Right lobe of liver (tissue), 6 donors: Measurements from ENCODE around the gene NNMT. TPM values are rescaled to one million over a fixed set of nuclear protein-coding genes. Genes with fewer than 3 reads are reported as not detected.
A peak's percentile ranks its signal among the peaks of the same experiment; 100 is the strongest.

Source experiments
- ATAC-seq, 4 donors: fragments of 200-7000 bp; cut with Tn5 transposase; one replicate each; pipeline ENCODE4 v1.9.1; 2020; ENCODE audit warnings: mild to moderate bottlenecking in 4 of 4, moderate library complexity in 4 of 4
- DNase-seq, 3 donors: peaks; one replicate each; pipeline ENCODE4 v3.0.0-alpha.2; 2020
- H3K27ac ChIP-seq, 3 donors: fragments of 200-600 bp; one replicate each; pipeline ENCODE4 v1.8.0; 2022
- H3K27me3 ChIP-seq, 2 donors: fragments of 200-600 bp; one replicate each; pipeline ENCODE4 v1.8.0; 2022
- H3K36me3 ChIP-seq, 4 donors: fragments of 200-600 bp; sonication (generic) in 1 of 4; one replicate each; pipeline versions ENCODE4 v1.5.1 to v1.8.0; 2017 to 2022; ENCODE audit warnings: control low read depth in 1 of 4
- H3K4me1 ChIP-seq, 4 donors: fragments of 200-600 bp; sonication (generic) in 1 of 4; one replicate each; pipeline versions ENCODE4 v1.5.1 to v1.8.0; 2017 to 2022; ENCODE audit warnings: control low read depth in 1 of 4
- H3K4me3 ChIP-seq, 3 donors: fragments of 200-600 bp; one replicate each; pipeline ENCODE4 v1.8.0; 2022
- H3K9me3 ChIP-seq, 4 donors: fragments of 200-600 bp; sonication (generic) in 1 of 4; one replicate each; pipeline versions ENCODE4 v1.5.1 to v1.8.0; 2017 to 2022; ENCODE audit warnings: control low read depth in 1 of 4
- CTCF ChIP-seq, 4 donors: fragments of 200-600 bp in 3 of 4; fragments of 450-650 bp in 1 of 4; IDR thresholded peaks; one replicate each; pipeline versions ENCODE4 v1.5.1 to v1.8.0; 2016 to 2022; ENCODE audit warnings: antibody characterized with exemption in 4 of 4, mild to moderate bottlenecking in 2 of 4
- POLR2A ChIP-seq: fragments of 450-650 bp; IDR thresholded peaks from one replicate; pipeline ENCODE4 v1.6.1; 2017; ENCODE audit warnings: antibody characterized with exemption, mild to moderate bottlenecking
- WGBS: methylation state at CpG from one replicate; pipeline ENCODE4 v1.1.6; 2018; ENCODE audit warnings: low coverage, low lambda C conversion rate; ENCODE audit not compliant: insufficient coverage; ENCODE audit errors: missing lambda C conversion rate; 5-methylcytosine and 5-hydroxymethylcytosine counted together
- intact Hi-C, 2 donors: fragments of 100-400 bp; cut with DNase I; formaldehyde crosslinking; loops; one replicate each; pipeline versions ENCODE4 v1.11.2 to v1.14.1; 2022
- long read RNA-seq: library from polyadenylated mRNA; unstranded; transcript quantifications from one replicate; pipeline ENCODE4 v2.0.0, GENCODE V29; 2019
- total RNA-seq, 6 experiments: library from RNA; depleted of rRNA in 2 of 6; stranded (reverse); fragments of >200 nt in 2 of 6; fragmentation: NEBNext Ultra II Directional in 3 of 6; extraction: Animal tissue kit (Norgen Biotek cat#: 25700) in 3 of 6; gene quantifications; one replicate each; pipeline versions ENCODE4 v1.1.0 to v1.2.4, GENCODE V29; 2016 to 2023
- donor health status: DM: no; HTN: yes; CAD: no.
- donor health status: DM: no; HTN: no; CAD: no.
- donor health status: DM: no; HTN: no; CAD: no.
- donor health status: DM: no; HTN: yes; CAD: no.
- donor health status: DM: no; HTN: yes; CAD: no.

NNMT gene
- 1,000 to 10,000 TPM in 4 of 6 experiments, 100 to 1,000 TPM in 2; 634 to 3,368 (median 2,270) TPM for total RNA-seq
- long read RNA-seq, transcript NNMT-201 (3 exons, 1,610 nt), result major isoform, 532 of 552 reads
- long read RNA-seq, partial matches to known transcripts, result 15 of 552 reads
- long read RNA-seq, other reads (novel, unspliced or antisense), result 4 of 552 reads

DNA sequence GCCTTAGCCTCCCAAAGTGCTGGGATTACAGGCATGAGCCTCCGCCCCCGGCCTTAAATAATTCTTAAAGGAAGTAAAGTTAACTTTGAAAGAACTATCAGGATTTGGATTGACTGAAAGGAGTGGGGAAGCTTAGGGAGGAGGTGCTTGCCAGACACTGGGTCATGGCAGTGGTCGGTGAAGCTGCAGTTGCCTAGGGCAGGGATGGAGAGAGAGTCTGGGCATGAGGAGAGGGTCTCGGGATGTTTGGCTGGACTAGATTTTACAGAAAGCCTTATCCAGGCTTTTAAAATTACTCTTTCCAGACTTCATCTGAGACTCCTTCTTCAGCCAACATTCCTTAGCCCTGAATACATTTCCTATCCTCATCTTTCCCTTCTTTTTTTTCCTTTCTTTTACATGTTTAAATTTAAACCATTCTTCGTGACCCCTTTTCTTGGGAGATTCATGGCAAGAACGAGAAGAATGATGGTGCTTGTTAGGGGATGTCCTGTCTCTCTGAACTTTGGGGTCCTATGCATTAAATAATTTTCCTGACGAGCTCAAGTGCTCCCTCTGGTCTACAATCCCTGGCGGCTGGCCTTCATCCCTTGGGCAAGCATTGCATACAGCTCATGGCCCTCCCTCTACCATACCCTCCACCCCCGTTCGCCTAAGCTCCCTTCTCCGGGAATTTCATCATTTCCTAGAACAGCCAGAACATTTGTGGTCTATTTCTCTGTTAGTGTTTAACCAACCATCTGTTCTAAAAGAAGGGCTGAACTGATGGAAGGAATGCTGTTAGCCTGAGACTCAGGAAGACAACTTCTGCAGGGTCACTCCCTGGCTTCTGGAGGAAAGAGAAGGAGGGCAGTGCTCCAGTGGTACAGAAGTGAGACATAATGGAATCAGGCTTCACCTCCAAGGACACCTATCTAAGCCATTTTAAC is at the start of gene NNMT:
NNMT (plus strand) TSS at position 724 of the 929 bp plus-strand sequence; CDS start at position 882, 158 bp downstream.
- peak; percentile 95 for TF ChIP-seq POLR2A
- no peak for TF ChIP-seq CTCF (IDR thresholded peaks at IDR 0.05)
- Histone ChIP-seq H3K9me3 (no peaks in the 10 kb centered on the region), H3K27me3 (no peaks in the 10 kb centered on the region), H3K4me1 (peaks cover 0 to 38% (median 12%) of the 10 kb centered on the region in 4 donors), H3K27ac (peak within 1 kb of the TSS; percentile 89 to 98 (median 95)), H3K4me3 (peak within 1 kb of the TSS; percentile 40 to 69 (median 66)), H3K36me3 (peaks cover 0 to 22% (median 5%) of the 10 kb centered on the region in 4 donors)
- intact Hi-C loops, result no loop called here
- ATAC-seq, result peak; percentile 42 to 82 (median 68)
- DNase-seq, result peak; percentile 78 to 87 (median 86)
- WGBS, result 39% methylated on average over 11 of the region's 11 CpGs

DNA sequence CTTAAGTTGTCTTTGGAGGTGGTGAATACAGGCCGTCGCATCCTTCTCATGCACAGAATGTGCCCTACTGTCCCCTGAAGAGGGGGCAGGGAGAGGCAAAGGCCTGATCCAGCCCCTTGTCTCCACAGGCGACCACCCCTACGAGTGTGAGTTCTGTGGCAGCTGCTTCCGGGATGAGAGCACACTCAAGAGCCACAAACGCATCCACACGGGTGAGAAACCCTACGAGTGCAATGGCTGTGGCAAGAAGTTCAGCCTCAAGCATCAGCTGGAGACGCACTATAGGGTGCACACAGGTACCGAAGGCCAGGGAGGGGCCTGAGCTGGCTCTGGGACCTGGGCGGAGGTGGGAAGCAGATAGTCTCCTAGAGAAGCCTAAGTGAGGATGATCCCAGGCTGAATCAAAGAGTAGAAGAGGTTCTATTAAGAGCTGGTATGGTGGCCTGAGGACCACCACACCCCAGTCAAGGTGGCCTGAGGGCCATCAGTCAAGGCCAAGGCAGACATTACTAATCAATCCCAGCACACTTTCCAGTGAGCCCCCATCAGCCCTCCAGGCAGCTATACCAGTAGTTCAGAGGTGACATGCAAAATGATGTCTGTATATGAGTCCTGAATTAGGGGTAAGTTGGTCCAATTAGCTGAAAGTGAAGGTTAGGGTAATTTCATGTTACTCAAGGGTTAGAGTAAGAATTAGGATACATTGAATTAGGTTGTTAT is 49.0 kb upstream of the NNMT start:
- ATAC-seq, result no peak
- no peaks in the 10 kb centered on the region for H3K9me3 ChIP-seq
- TF ChIP-seq CTCF (IDR thresholded peaks at IDR 0.05), result no peak
- TF ChIP-seq POLR2A, result no peak
- H3K4me1 ChIP-seq, result no peaks in the 10 kb centered on the region
- WGBS, result no CpG with 5 or more reads among the region's 11 CpGs
- peaks cover 0 to 95% (median 68%) of the 10 kb centered on the region in 4 donors for H3K36me3 ChIP-seq
- no peak overlapping the region for H3K27ac ChIP-seq
- intact Hi-C loops, result loop anchor here (10.0 kb wide), 2 partner anchors 52 to 212 kb away; no protein-coding TSS in a partner anchor
- DNase-seq, result no peak
- no peaks in the 10 kb centered on the region for H3K27me3 ChIP-seq
- no peak overlapping the region for H3K4me3 ChIP-seq

DNA sequence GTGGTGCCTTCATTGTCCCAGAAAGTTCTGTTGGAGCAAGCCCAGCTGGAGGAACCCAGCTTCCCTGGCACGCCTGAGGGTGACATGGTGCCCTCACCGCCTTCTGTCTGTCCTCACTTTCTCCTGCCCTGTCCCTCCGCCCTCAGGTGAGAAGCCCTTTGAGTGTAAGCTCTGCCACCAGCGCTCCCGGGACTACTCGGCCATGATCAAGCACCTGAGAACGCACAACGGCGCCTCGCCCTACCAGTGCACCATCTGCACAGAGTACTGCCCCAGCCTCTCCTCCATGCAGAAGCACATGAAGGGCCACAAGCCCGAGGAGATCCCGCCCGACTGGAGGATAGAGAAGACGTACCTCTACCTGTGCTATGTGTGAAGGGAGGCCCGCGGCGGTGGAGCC is 46.0 kb upstream of the NNMT start:
- H3K4me3 ChIP-seq, result no peak overlapping the region
- H3K27ac ChIP-seq, result no peak overlapping the region
- intact Hi-C loops, result no loop called here
- TF ChIP-seq POLR2A, result no peak
- 96% methylated on average over 4 of the region's 17 CpGs for WGBS
- ATAC-seq (peak in 2 of 4 donors; percentile 2 to 15), DNase-seq (no peak)
- no peaks in the 10 kb centered on the region for H3K9me3 ChIP-seq
- no peaks in the 10 kb centered on the region for H3K27me3 ChIP-seq
- peaks cover 0 to 17% (median 4%) of the 10 kb centered on the region in 4 donors for H3K4me1 ChIP-seq
- H3K36me3 ChIP-seq, result peaks cover 0 to 81% (median 51%) of the 10 kb centered on the region in 4 donors

- ATAC-seq (peak in 1 of 4 donors; percentile 1), DNase-seq (no peak)
- TF ChIP-seq CTCF (IDR thresholded peaks at IDR 0.05) (no peak), POLR2A (no peak)
- intact Hi-C loops, result no loop called here
- WGBS, result 94% methylated on average over 6 of the region's 14 CpGs
- no peaks in the 10 kb centered on the region for H3K9me3 ChIP-seq
- H3K27ac ChIP-seq, result no peak overlapping the region
- peaks cover 0 to 18% (median 7%) of the 10 kb centered on the region in 4 donors for H3K4me1 ChIP-seq
- peaks cover 0 to 70% (median 44%) of the 10 kb centered on the region in 4 donors for H3K36me3 ChIP-seq
- no peak overlapping the region for H3K4me3 ChIP-seq
- no peaks in the 10 kb centered on the region for H3K27me3 ChIP-seq
Measured at GRCh38 chr11:114250993-114251814, 45.0 kb upstream of the NNMT start.
